PC-3 (cell line): Measurements from ENCODE around the gene BHLHE40. TPM values are rescaled to one million over a fixed set of nuclear protein-coding genes. Genes with fewer than 3 reads are reported as not detected.

Source experiments
- ATAC-seq: fragments of 200-7000 bp; cut with Tn5 transposase; 2 replicates; pipeline ENCODE4 v1.9.1; 2020; ENCODE audit warnings: mild to moderate bottlenecking, moderate library complexity
- BruUV-seq: library from RNA; stranded (reverse); fragments of 400-500 nt; replicated peaks from 2 replicates; lab custom pipeline; 2021; lab: Mats Ljungman, UMichigan
- CTCF ChIA-PET: fragments of 300-600 bp; sonication (Branson Sonifier 250); formaldehyde crosslinking; loops from one replicate; lab custom pipeline; 2022; ENCODE audit warnings: antibody characterized with exemption; lab: Charles Lee
- POLR2A ChIA-PET: fragments of 300-600 bp; sonication (Branson Sonifier 250); formaldehyde crosslinking; loops from one replicate; lab custom pipeline; 2022; ENCODE audit warnings: antibody characterized with exemption; ENCODE audit not compliant: unreplicated experiment; lab: Charles Lee
- DNase-seq: peaks from one replicate; pipeline ENCODE4 v3.0.0-alpha.2; 2015
- H2AFZ ChIP-seq: fragments of 300-600 bp; sonication (generic); 2 replicates; pipeline ENCODE4 v1.6.0; 2016; ENCODE audit warnings: antibody characterized with exemption, low read length
- H3F3A ChIP-seq: fragments of 300-600 bp; sonication (generic); one replicate; pipeline ENCODE4 v1.6.0; 2017; ENCODE audit warnings: antibody characterized with exemption, low read length, control low read depth, mild to moderate bottlenecking; ENCODE audit not compliant: unreplicated experiment
- H3K27ac ChIP-seq: fragments of 300-600 bp; sonication (generic); 2 replicates; pipeline ENCODE4 v1.5.1; 2016; ENCODE audit warnings: mild to moderate bottlenecking, low read length
- H3K27me3 ChIP-seq: fragments of 300-600 bp; sonication (generic); 2 replicates; pipeline ENCODE4 v1.6.1; 2016; ENCODE audit warnings: low read length, mixed read lengths
- H3K36me3 ChIP-seq: fragments of 300-600 bp; sonication (generic); 2 replicates; pipeline ENCODE4 v1.6.1; 2016; ENCODE audit warnings: low read depth, mixed run types, low read length, mixed read lengths
- H3K4me1 ChIP-seq: fragments of 300-600 bp; sonication (generic); 2 replicates; pipeline ENCODE4 v1.5.1; 2016; ENCODE audit warnings: low read length; ENCODE audit not compliant: insufficient read depth
- H3K4me2 ChIP-seq: fragments of 300-600 bp; sonication (generic); 2 replicates; pipeline ENCODE4 v1.6.0; 2016; ENCODE audit warnings: low read length
- H3K4me3 ChIP-seq: fragments of 300-600 bp; sonication (generic); 2 replicates; pipeline ENCODE4 v1.5.1; 2016; ENCODE audit warnings: mild to moderate bottlenecking, low read length, mixed read lengths
- H3K79me2 ChIP-seq: fragments of 300-600 bp; sonication (generic); 2 replicates; pipeline ENCODE4 v1.6.1; 2017; ENCODE audit warnings: low read length, mixed read lengths
- H3K9ac ChIP-seq: fragments of 300-600 bp; sonication (generic); 2 replicates; pipeline ENCODE4 v1.6.0; 2016; ENCODE audit warnings: mild to moderate bottlenecking, low read length
- H3K9me2 ChIP-seq: fragments of 300-600 bp; sonication (generic); replicated peaks from 2 replicates; pipeline ENCODE4 v1.6.1; 2016; ENCODE audit warnings: mixed run types, low read length, mixed read lengths
- H3K9me3 ChIP-seq: fragments of 300-600 bp; sonication (generic); 2 replicates; pipeline ENCODE4 v1.6.1; 2016; ENCODE audit warnings: low read length, mixed read lengths
- H4K20me1 ChIP-seq: fragments of 300-600 bp; sonication (generic); 2 replicates; pipeline ENCODE4 v1.6.1; 2016; ENCODE audit warnings: low read length, mixed read lengths
- CTCF ChIP-seq: fragments of 300-600 bp; sonication (generic); conservative IDR thresholded peaks from 2 replicates; pipeline ENCODE4 v1.5.1; 2017; ENCODE audit warnings: antibody characterized with exemption, low read depth, mild to moderate bottlenecking, low read length
- EZH2 ChIP-seq: fragments of 300-600 bp; sonication (generic); IDR thresholded peaks from one replicate; pipeline ENCODE4 v1.6.1; 2017; ENCODE audit warnings: antibody characterized with exemption, mild to moderate bottlenecking, low read length; ENCODE audit not compliant: unreplicated experiment
- EZH2phosphoT487 ChIP-seq: fragments of 300-600 bp; sonication (generic); IDR thresholded peaks from 2 replicates; pipeline ENCODE4 v1.6.1; 2018; ENCODE audit warnings: mild to moderate bottlenecking, antibody characterized with exemption, low read length, borderline replicate concordance
- intact Hi-C: fragments of 100-400 bp; cut with micrococcal nuclease; formaldehyde crosslinking; loops from 2 replicates; pipeline ENCODE4 v1.9.0; 2023
- total RNA-seq: library from RNA; depleted of rRNA; stranded (reverse); fragments of >200 nt; gene quantifications from 2 replicates; pipeline ENCODE4 v1.2.3, GENCODE V29; 2014

Gene BHLHE40
- total RNA-seq, 1 experiment from 2014 or later: 256 TPM

- intact Hi-C loops: loop anchor here (1.0 kb wide), 1 partner anchor 26 kb away; no protein-coding TSS in a partner anchor
- peaks cover 3% of the 10 kb centered on the region for H3F3A ChIP-seq
- no peaks in the 10 kb centered on the region for H3K9me2 ChIP-seq
- DNase-seq: peak; percentile 92
- peak overlapping the region; percentile 87 for H3K9ac ChIP-seq
- peaks cover 53% of the 10 kb centered on the region for H3K4me1 ChIP-seq
- no peaks in the 10 kb centered on the region for H3K9me3 ChIP-seq
- H3K79me2 ChIP-seq: no peaks in the 10 kb centered on the region
- H4K20me1 ChIP-seq: no peaks in the 10 kb centered on the region
- H3K27ac ChIP-seq: peak overlapping the region; percentile 97
- TF ChIP-seq EZH2phosphoT487 (no peak), CTCF (no peak), EZH2 (no peak)
- H3K4me2 ChIP-seq: peak overlapping the region; percentile 54
- peak; percentile 81 for ATAC-seq
- H3K27me3 ChIP-seq: no peaks in the 10 kb centered on the region
- H2AFZ ChIP-seq: peak overlapping the region; percentile 39
- ChIA-PET CTCF (interaction anchor here (0.5 kb wide), 1 partner anchor 28 kb away, joined by 3 read pairs; no protein-coding TSS in a partner anchor), POLR2A (interaction anchor here (0.5 to 1.4 kb wide), 6 partner anchors 8 to 279 kb away, joined by 3 to 10 read pairs (median 4); no protein-coding TSS in a partner anchor)
- H3K4me3 ChIP-seq: no peak overlapping the region
- no TSS peak for BruUV-seq
- no peaks in the 10 kb centered on the region for H3K36me3 ChIP-seq
Observed at GRCh38 chr3:4994823-4995499, 15.7 kb downstream of the BHLHE40 start.

GRCh38 chr3:4995500-4996053 is 16.3 kb downstream of the BHLHE40 start:
- no TSS peak for BruUV-seq

More at GRCh38 chr3:4995500-4996053, 16.3 kb downstream of the BHLHE40 start:
- Histone ChIP-seq H3K9ac (peak overlapping the region; percentile 87), H2AFZ (peak overlapping the region; percentile 39; the same call in 1 of the 2 replicates), H3K9me3 (no peaks in the 10 kb centered on the region), H3K4me2 (peak overlapping the region; percentile 54), H3K4me1 (peaks cover 55% of the 10 kb centered on the region), H3K4me3 (no peak overlapping the region), H3F3A (peaks cover 3% of the 10 kb centered on the region), H3K9me2 (no peaks in the 10 kb centered on the region), H4K20me1 (no peaks in the 10 kb centered on the region), H3K27me3 (no peaks in the 10 kb centered on the region), H3K36me3 (no peaks in the 10 kb centered on the region), H3K79me2 (no peaks in the 10 kb centered on the region), H3K27ac (peak overlapping the region; percentile 97)
- intact Hi-C loops: loop anchor here (1.0 kb wide), 1 partner anchor 26 kb away; no protein-coding TSS in a partner anchor
- CTCF ChIA-PET: no interaction called here
- no peak for TF ChIP-seq EZH2
- no peak for TF ChIP-seq EZH2phosphoT487
- no peak for TF ChIP-seq CTCF
- ATAC-seq (peak; percentile 80), DNase-seq (peak; percentile 86)
- POLR2A ChIA-PET: interaction anchor here (0.5 to 1.4 kb wide), 6 partner anchors 9 to 280 kb away, joined by 3 to 10 read pairs (median 4); no protein-coding TSS in a partner anchor
